HG02759 (cell line): Measurements from ENCODE around the gene PACS2.

ENCODE experiments used
- ATAC-seq: cut with Tn5 transposase; IDR thresholded peaks from one replicate; pipeline ENCODE4 v1.9.1; 2021; ENCODE audit warnings: mild to moderate bottlenecking, moderate library complexity; ENCODE audit not compliant: unreplicated experiment

The PACS2 gene

GRCh38 chr14:105384041-105384557, 69.6 kb downstream of the PACS2 start:
- no peak for ATAC-seq

GRCh38 chr14:105384605-105385321, 70.2 kb downstream of the PACS2 start:
- ATAC-seq: no peak

GRCh38 chr14:105385322-105385637, 70.7 kb downstream of the PACS2 start:
- no peak for ATAC-seq

DNA sequence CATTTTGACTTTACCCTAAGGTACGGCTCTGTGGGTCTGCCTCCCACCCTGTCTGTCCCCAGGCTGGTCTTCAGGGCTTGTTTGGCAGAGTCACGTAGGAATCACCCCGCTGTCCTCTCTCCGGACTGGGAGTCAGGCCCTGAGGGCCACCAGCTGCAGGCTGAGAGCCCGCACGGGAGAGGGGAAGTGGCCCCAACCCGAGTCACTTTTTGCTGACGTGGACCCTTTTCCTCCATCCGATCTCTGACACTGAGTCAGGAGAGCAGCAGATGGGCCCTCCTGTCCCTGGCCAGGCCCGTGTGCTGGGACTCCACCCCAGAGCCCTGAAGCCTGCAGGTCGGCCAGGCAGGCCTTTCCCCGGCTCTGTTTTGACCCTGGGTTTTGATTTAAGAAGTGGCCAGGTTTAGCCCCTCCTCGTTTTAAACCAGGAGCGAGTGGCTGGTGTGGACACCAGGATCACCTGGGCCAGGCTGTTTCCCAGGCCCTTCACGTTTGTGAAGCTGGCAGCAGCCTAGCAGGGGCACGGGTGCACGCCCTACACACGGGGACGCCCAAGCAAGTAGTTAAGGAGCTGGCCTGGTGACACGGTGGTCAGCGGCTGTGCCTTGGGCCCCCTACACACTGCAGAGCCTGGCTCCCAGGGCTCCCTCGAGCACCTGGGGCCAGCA, 71.3 kb downstream of the PACS2 start:
- ATAC-seq: no peak

DNA sequence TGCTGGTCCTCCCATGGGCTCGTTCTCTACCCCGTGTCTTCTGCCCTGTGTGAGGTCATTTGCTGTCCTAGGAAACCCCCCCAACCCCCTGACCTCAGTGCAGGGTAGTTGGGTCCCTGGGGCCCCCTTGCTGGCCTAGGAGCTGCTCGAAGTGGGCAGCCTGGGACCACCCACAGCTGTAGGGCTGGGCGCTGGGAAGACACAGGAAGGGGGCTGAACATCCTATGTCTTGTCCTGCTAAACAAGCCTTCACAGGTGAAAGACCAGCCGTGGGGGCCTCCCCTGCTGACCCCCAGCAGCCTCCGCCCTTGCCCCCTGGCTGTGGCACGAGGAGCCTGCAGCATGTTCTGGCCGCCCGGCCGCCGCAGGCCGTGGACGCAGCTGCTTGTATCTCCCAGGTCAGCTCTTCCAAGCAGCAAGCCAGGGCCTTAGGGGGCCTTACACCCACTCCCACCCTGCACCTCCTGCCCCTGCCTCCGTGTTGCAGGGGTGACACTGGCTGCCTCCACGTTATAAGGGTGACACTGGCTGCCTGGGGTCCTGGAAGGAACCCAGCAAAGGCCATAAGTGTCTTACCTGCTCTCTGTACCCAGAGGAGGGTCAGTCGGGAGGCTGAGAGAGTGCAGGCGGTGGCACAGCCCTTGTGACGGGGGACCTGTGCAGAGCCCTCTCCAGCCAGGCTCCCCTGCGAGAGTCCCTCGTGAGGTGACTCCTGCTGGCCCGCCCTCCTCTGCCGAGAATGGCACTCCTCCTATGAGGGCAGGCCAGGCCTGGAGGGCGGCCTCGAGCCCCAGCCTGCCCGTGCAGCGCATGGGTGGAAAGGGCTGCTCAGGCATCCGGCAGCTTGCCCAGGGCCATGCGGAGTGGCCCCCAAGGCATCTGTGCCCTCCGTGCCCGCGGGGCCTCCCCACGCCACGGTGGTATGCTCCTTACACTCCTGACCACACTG, 72.3 kb downstream of the PACS2 start:
- ATAC-seq: no peak

- ATAC-seq: no peak
Measured at GRCh38 chr14:105387530-105387922, 73.0 kb downstream of the PACS2 start.

GRCh38 chr14:105388110-105388951, 73.8 kb downstream of the PACS2 start:
- no peak for ATAC-seq

DNA sequence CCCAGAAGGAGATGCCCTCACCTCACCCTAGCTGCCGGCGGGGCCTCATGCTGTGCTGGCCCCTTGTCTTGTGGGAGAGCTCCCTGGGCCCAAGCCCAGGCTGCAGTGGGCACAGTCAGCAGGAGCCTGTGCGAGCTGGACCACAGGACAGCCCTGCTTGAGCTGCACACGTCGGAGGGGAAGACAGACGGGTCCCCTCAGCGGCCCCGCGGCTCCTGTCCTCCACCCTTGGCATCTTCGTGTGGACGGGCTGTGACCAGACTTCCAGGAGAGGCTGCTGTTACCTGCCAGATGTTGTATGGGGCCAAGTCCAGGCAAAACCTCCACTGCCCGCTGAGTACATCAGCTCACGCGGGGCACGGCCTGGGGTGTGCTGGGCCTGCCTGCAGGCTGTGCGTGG, 74.4 kb downstream of the PACS2 start:
- no peak for ATAC-seq

GRCh38 chr14:105389534-105389933, 75.0 kb downstream of the PACS2 start:
- ATAC-seq: no peak

DNA sequence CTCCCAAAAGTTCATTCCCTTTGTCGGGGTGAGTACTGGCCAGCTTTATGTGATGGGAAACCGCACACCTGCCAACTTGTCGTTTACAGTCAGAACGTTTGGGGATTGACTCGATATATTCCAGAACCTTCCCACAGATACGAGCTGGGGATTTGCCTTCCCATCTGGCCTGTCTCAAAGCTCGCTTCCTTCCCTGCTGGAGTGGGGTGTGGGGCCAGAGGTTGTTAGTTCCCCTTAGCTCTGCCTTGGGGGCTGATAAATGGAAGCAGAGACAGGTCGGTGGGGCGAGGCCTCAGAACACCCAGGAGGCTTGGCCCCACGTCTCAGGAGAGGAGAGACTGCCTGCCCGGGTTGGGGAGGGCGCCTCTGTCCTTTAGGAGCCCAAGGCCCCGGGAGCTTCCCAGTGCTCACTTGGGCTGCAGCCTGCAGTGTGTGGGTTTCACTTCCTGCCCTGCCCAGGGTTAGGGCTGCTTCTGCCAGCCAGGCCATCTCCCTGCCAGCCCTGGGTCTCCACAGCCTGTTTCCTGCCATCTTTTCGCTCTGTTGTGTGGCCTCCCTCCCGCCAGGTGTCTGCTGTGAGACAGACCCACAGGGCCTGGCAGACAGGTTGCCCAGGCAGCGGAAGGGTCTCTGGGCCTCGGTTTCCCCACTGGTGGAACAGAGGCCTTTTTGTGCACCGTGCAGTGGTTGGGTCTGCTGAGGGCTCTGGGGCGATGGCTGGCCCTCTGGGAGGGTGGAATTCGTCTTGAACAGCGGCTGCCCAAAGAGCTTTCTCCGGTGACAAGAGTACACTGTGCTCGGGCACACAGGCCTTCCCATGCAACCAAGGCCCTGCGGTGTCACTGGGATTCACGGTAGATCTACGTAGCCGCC, 75.7 kb downstream of the PACS2 start:
- no peak for ATAC-seq

GRCh38 chr14:105390849-105391500, 76.4 kb downstream of the PACS2 start:
- no peak for ATAC-seq

DNA sequence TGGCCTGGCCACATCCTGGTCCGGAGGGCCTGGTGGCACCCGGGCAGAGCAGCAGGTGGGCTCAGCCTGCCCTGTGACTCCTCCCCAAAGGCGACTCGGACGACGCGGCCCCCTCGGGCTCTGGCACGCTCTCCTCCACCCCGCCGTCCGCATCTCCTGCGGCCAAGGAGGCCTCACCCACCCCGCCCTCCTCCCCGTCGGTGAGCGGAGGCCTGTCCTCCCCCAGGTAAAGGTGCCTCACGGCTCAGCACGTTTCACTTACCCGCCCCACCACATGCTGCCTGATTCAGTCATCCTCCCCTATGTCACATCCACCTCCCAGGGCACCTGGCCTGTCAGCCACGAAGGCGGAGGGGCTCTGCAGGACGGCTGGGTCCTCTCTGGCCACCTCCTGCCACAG, 77.0 kb downstream of the PACS2 start:
- no peak for ATAC-seq

DNA sequence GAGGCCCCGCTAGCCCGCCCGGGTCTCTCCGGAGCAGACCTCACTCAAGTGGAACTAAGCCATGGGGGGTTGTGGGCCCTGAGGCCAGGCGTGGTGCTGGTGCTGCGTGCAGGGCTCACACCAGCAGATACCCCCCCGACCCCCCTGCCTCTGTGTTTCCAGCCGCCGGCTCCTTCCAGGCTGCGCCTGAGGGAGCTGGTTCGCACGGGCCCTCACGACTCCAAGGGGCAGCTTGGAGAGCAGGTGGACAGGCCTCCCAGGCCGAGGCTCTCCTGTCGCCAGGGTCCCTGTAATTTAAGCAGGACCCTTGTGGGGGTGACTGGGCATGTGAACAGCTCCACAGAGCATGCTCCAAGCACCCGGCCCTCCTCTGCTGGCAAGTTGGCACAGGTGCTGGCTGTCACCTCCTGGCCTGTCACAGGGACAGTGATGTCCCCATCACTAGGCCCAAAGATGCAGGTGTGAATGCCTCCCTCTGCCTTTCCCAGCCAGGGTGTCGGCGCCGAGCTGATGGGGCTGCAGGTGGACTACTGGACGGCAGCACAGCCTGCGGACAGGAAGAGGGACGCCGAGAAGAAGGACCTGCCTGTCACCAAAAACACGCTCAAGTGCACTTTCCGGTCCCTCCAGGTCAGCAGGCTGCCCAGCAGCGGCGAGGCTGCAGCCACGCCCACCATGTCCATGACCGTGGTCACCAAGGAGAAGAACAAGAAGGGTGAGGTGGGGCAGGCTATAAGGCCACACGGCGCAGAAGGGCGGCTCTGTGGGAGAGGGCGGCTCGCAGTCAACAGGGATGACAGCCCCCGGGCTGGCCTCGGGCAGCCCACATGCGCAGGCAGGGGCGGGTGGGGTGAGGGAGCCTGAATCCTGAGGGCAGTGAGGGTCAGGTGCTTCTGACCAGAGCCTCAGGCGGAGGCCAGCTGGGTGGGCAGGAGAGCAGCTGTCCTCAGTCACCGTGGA, 77.9 kb downstream of the PACS2 start:
- ATAC-seq: no peak

DNA sequence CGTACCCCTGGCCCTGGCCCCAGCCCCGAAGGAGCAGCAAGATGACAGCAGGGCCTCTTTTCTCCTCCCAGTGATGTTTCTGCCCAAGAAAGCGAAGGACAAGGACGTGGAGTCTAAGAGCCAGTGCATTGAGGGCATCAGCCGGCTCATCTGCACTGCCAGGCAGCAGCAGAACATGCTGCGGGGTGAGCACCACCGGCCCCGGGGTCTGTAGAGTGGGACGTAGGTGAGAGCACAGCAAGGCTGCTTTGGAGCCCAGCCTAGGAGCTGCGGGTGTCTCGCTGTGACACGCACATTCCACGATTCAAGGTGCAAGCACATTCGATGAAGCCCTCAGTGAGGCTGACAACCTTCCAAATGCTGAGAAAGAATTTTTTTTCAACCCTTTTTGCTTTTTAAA, 78.6 kb downstream of the PACS2 start:
- ATAC-seq: no peak

DNA sequence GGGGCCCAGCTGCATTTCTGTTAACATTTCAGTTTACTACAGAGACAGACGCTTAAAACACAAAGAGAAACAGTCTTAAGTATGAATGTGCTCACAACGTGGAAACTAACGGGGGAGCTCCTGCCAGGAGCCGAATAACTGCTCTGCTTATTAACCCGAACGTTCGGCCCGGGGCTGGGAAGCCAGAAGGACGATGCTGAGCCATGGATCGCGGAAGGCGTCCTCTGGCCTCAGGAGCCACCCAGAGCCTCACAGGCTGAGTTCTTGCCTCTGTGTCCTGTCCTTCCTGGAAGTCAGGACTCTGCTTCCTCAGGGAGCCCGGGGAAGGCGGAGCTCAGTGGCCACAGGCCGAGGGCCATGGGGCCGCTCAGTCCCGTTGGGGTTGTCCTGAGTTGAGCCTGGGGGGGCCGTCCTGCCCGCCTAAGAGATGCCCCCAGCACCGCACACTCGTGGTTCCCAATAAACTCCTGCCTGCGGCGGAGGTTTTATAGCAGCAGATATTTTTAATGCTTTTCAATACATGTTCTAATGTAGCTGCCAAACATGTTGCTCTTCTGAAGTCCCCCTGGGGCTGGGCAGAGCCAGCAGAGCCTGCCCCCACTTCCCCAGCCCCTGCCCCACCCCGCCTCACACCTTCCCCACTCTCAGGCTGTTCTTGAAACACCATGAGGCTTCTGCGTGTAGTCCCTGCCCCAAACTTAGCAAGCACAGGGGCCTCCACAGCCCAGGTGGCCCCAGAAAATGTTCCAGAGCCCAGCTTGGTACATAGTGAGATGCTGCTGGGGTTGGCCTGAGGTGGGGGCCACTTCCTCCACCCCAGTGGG, 80.4 kb downstream of the PACS2 start:
- no peak for ATAC-seq

GRCh38 chr14:105395538-105395854, 80.9 kb downstream of the PACS2 start:
- no peak for ATAC-seq

GRCh38 chr14:105397350-105397931, 82.9 kb downstream of the PACS2 start:
- no peak for ATAC-seq
